Panc1 (cell line): ENCODE results near the gene ALDH18A1. TPM values are rescaled to one million over a fixed set of nuclear protein-coding genes. Genes with fewer than 3 reads are reported as not detected.

ENCODE experiments used
- ATAC-seq: fragments of 200-7000 bp; cut with Tn5 transposase; 2 replicates; pipeline ENCODE4 v1.9.1; 2020; ENCODE audit warnings: mild to moderate bottlenecking, moderate library complexity
- BruUV-seq: library from RNA; stranded (reverse); fragments of 400-500 nt; replicated peaks from 2 replicates; lab custom pipeline; 2021; lab: Mats Ljungman, UMichigan
- CTCF ChIA-PET: fragments of 300-600 bp; sonication (Branson Sonifier 250); formaldehyde crosslinking; loops from one replicate; lab custom pipeline; 2022; ENCODE audit warnings: antibody characterized with exemption; lab: Charles Lee
- POLR2A ChIA-PET: fragments of 300-600 bp; sonication (Branson Sonifier 250); formaldehyde crosslinking; loops from one replicate; lab custom pipeline; 2022; ENCODE audit warnings: antibody characterized with exemption; lab: Charles Lee
- DNase-seq: peaks from one replicate; pipeline ENCODE4 v3.0.0-alpha.2; 2010; ENCODE audit warnings: low read depth, low spot score
- H3K27ac ChIP-seq: 2 replicates; pipeline ENCODE4 v1.5.1; 2011; ENCODE audit warnings: mild to moderate bottlenecking, low read length, inconsistent platforms
- H3K27me3 ChIP-seq: fragments of 200-500 bp; sonication (Bioruptor generic); 2 replicates; pipeline ENCODE4 v1.6.0; 2014; ENCODE audit warnings: low read length, inconsistent platforms; ENCODE audit not compliant: control insufficient read depth, insufficient read depth
- H3K36me3 ChIP-seq: fragments of 200-500 bp; sonication (Bioruptor generic); 2 replicates; pipeline ENCODE4 v1.5.1; 2014; ENCODE audit warnings: inconsistent platforms, mild to moderate bottlenecking, low read length, moderate library complexity; ENCODE audit not compliant: control insufficient read depth, insufficient read depth
- H3K4me1 ChIP-seq: 2 replicates; pipeline ENCODE4 v1.5.1; 2011; ENCODE audit warnings: inconsistent platforms, mild to moderate bottlenecking, low read length, moderate library complexity; ENCODE audit not compliant: control insufficient read depth, insufficient read depth
- H3K4me3 ChIP-seq, 2 experiments: 2 replicates each; pipeline ENCODE4 v1.5.1; 2011 to 2012; ENCODE audit warnings: low read depth in 2 of 2, low read length in 2 of 2, mild to moderate bottlenecking in 2 of 2, inconsistent platforms in 1 of 2, moderate library complexity in 1 of 2
- H3K9me3 ChIP-seq: fragments of 200-500 bp; sonication (Bioruptor generic); 2 replicates; pipeline ENCODE4 v1.5.1; 2014; ENCODE audit warnings: low read depth, mild to moderate bottlenecking, inconsistent platforms, low read length, moderate library complexity; ENCODE audit not compliant: control insufficient read depth, insufficient read depth
- POLR2AphosphoS5 ChIP-seq: IDR thresholded peaks from 2 replicates; pipeline ENCODE4 v1.6.1; 2012; ENCODE audit warnings: mild to moderate bottlenecking, low read depth, low read length, moderate library complexity
- REST ChIP-seq, 2 experiments: IDR thresholded peaks; 2 replicates each; pipeline ENCODE4 v1.6.1; 2011 to 2012; ENCODE audit warnings: low read depth in 2 of 2, control low read depth in 1 of 2, low read length in 1 of 2, mild to moderate bottlenecking in 1 of 2, moderate library complexity in 1 of 2; ENCODE audit not compliant: insufficient read depth in 1 of 2
- SIN3A ChIP-seq: IDR thresholded peaks from 2 replicates; pipeline ENCODE4 v1.6.1; 2012; ENCODE audit warnings: low read depth, mild to moderate bottlenecking, low read length, moderate library complexity, borderline replicate concordance; ENCODE audit not compliant: insufficient read depth
- TCF7L2 ChIP-seq: IDR thresholded peaks from 2 replicates; pipeline ENCODE4 v1.6.1; 2011; ENCODE audit warnings: mild to moderate bottlenecking, low read depth, low read length, inconsistent platforms
- in situ Hi-C: cut with HindIII; loops from 2 replicates; pipeline ENCODE4 v1.10.0; 2016; ENCODE audit warnings: low sequenced_read_pairs, low pct_unique_long_range_greater_than_20kb
- intact Hi-C: fragments of 100-400 bp; cut with micrococcal nuclease; formaldehyde crosslinking; loops from one replicate; pipeline ENCODE4 v1.10.0; 2022; ENCODE audit not compliant: unreplicated experiment
- total RNA-seq: library from RNA; stranded (reverse); gene quantifications from one replicate; pipeline ENCODE4 v1.2.1, GENCODE V29; 2021; ENCODE audit not compliant: unreplicated experiment
- TF ChIP-seq, protein P1 (sequence below): fragments of 450-650 bp; IDR thresholded peaks from 2 replicates; pipeline ENCODE4 v1.5.1; 2017; ENCODE audit warnings: mild to moderate bottlenecking

The ALDH18A1 gene
- total RNA-seq, 1 experiment from 2014 or later = 68.0 TPM

DNA sequence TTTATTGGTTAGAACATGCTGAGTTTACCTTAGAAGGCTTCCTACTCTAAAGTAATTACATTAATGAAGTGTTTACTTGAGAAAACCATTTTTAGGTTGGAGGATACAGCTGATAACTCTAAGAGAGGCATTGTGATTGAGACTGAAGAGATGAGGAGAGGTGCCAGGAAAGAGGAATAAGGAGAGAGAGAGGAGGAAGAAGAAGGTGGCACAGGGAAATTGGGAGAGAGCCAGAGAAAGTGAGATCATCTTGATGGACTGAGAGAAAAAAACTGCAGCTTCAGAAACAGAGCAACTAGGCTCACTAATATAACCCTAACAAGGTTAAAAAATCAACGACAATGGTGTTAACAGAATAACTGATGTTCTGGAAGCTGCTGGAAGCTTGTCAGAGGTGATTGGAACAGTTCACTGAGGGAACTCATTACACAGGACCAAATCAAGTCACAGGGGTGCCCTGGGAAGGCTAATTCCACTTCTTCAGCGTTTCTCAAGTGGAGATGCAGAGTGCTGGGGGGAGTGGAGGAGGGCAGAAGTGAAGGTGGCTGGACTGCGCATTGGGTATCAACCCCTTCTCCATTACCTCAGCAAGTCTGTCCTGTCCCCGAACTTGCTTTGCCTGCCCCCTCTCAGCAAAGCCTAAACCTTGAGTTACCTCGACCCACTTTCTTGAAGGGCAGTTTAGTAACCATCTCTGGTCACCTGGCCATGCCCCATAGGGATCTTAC, 88.4 kb downstream of the ALDH18A1 start:
- ChIA-PET POLR2A (no interaction called here), CTCF (interaction anchor here (0.6 kb wide), 1 partner anchor 8 kb away, joined by 3 read pairs; no protein-coding TSS in a partner anchor)
- no peaks in the 10 kb centered on the region for H3K36me3 ChIP-seq
- ATAC-seq (no peak), DNase-seq (no peak)
- H3K9me3 ChIP-seq = no peaks in the 10 kb centered on the region
- H3K4me1 ChIP-seq = no peaks in the 10 kb centered on the region
- no peak overlapping the region for H3K27ac ChIP-seq
- no peaks in the 10 kb centered on the region for H3K27me3 ChIP-seq
- no TSS peak for BruUV-seq
- intact Hi-C loops = no loop called here
- TF ChIP-seq REST (IDR thresholded peaks at IDR 0.05; ENCODE audit: insufficient read depth in 1 of 2, low read depth in 2 of 2, low read length in 1 of 2) = no peak
- no peak overlapping the region for H3K4me3 ChIP-seq
- in situ Hi-C loops = no loop called here

DNA sequence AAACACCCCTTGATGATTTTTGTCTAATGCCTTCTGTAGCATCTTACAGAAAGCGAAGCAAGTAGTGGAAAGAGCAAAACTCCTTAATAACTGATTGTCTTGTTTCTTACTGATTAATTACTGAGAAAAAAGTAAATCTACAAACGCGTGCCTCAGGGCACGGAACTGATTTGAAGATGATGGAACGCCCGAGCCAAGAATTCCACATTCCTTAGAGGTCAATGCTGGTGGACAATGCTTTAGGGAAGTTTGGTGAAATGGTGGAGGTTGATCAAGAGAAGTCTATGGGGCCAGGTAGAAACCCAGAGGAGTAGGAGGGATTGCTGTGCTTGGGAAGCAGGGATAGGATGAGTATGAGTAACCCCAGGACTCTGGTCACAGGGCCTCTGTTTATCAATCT, 90.4 kb downstream of the ALDH18A1 start:
- ATAC-seq = no peak
- no TSS peak for BruUV-seq
- Histone ChIP-seq H3K36me3 (no peaks in the 10 kb centered on the region), H3K4me1 (peaks cover 7% of the 10 kb centered on the region), H3K27me3 (no peaks in the 10 kb centered on the region), H3K9me3 (no peaks in the 10 kb centered on the region), H3K27ac (no peak overlapping the region), H3K4me3 (no peak overlapping the region)
- TF ChIP-seq POLR2AphosphoS5 = no peak
- no peak for TF ChIP-seq SIN3A
- TF ChIP-seq TCF7L2 = no peak
- TF ChIP-seq, protein P1, sequence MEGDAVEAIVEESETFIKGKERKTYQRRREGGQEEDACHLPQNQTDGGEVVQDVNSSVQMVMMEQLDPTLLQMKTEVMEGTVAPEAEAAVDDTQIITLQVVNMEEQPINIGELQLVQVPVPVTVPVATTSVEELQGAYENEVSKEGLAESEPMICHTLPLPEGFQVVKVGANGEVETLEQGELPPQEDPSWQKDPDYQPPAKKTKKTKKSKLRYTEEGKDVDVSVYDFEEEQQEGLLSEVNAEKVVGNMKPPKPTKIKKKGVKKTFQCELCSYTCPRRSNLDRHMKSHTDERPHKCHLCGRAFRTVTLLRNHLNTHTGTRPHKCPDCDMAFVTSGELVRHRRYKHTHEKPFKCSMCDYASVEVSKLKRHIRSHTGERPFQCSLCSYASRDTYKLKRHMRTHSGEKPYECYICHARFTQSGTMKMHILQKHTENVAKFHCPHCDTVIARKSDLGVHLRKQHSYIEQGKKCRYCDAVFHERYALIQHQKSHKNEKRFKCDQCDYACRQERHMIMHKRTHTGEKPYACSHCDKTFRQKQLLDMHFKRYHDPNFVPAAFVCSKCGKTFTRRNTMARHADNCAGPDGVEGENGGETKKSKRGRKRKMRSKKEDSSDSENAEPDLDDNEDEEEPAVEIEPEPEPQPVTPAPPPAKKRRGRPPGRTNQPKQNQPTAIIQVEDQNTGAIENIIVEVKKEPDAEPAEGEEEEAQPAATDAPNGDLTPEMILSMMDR = no peak
- TF ChIP-seq REST (IDR thresholded peaks at IDR 0.05; ENCODE audit: insufficient read depth in 1 of 2, low read depth in 2 of 2, low read length in 1 of 2) = no peak
- DNase-seq = no peak
- CTCF ChIA-PET = interaction anchor here (0.9 kb wide), 1 partner anchor 136 kb away, joined by 4 read pairs; no protein-coding TSS in a partner anchor
- in situ Hi-C loops = no loop called here
- intact Hi-C loops = no loop called here
- POLR2A ChIA-PET = no interaction called here
